H9 (cell line): Measurements from ENCODE around the gene CYP1A1. TPM values are rescaled to one million over a fixed set of nuclear protein-coding genes. Genes with fewer than 3 reads are reported as not detected.

ENCODE experiments used
- DNase-seq: peaks from one replicate; pipeline ENCODE4 v3.0.0-alpha.2; 2017
- H2AFZ ChIP-seq: one replicate; pipeline ENCODE4 v1.6.1; 2013; ENCODE audit warnings: mild to moderate bottlenecking, low read length, control low read depth, moderate library complexity
- H2AK5ac ChIP-seq: 2 replicates; pipeline ENCODE4 v1.6.1; 2013; ENCODE audit warnings: low read length, control low read depth, mixed read lengths; ENCODE audit not compliant: insufficient read length
- H2BK120ac ChIP-seq: one replicate; pipeline ENCODE4 v1.6.1; 2013; ENCODE audit warnings: low read depth, mild to moderate bottlenecking, low read length, control low read depth, inconsistent platforms; ENCODE audit not compliant: poor library complexity, severe bottlenecking
- H2BK12ac ChIP-seq: 2 replicates; pipeline ENCODE4 v1.6.1; 2013; ENCODE audit warnings: low read length, control low read depth, mixed read lengths, low read depth; ENCODE audit not compliant: insufficient read length
- H2BK15ac ChIP-seq: 2 replicates; pipeline ENCODE4 v1.6.1; 2013; ENCODE audit warnings: low read depth, low read length, control low read depth
- H2BK20ac ChIP-seq: one replicate; pipeline ENCODE4 v1.6.1; 2013; ENCODE audit warnings: low read depth, mild to moderate bottlenecking, low read length, control low read depth, inconsistent platforms; ENCODE audit not compliant: poor library complexity, severe bottlenecking
- H2BK5ac ChIP-seq: 2 replicates; pipeline ENCODE4 v1.6.1; 2013; ENCODE audit warnings: low read length, control low read depth, mixed read lengths; ENCODE audit not compliant: insufficient read length
- H3K14ac ChIP-seq: 2 replicates; pipeline ENCODE4 v1.6.1; 2013; ENCODE audit warnings: low read length, control low read depth; ENCODE audit not compliant: insufficient read depth
- H3K18ac ChIP-seq: 2 replicates; pipeline ENCODE4 v1.6.1; 2013; ENCODE audit warnings: low read depth, mild to moderate bottlenecking, mixed read lengths, low read length, control low read depth; ENCODE audit not compliant: insufficient read length
- H3K23ac ChIP-seq: 2 replicates; pipeline ENCODE4 v1.6.1; 2013; ENCODE audit warnings: low read length, control low read depth, mixed read lengths, low read depth; ENCODE audit not compliant: insufficient read length
- H3K23me2 ChIP-seq: 2 replicates; pipeline ENCODE4 v1.6.1; 2013; ENCODE audit warnings: low read depth, mild to moderate bottlenecking, mixed read lengths, low read length, control low read depth; ENCODE audit not compliant: insufficient read length, poor library complexity, severe bottlenecking
- H3K27ac ChIP-seq: 2 replicates; pipeline ENCODE4 v1.5.1; 2013; ENCODE audit warnings: low read length, control low read depth, mixed read lengths, low read depth; ENCODE audit not compliant: insufficient read length
- H3K27me3 ChIP-seq: 2 replicates; pipeline ENCODE4 v1.6.1; 2013; ENCODE audit warnings: low read length, control low read depth, inconsistent platforms; ENCODE audit not compliant: insufficient read depth
- H3K4ac ChIP-seq: 2 replicates; pipeline ENCODE4 v1.6.1; 2013; ENCODE audit warnings: low read depth, mild to moderate bottlenecking, control low read depth, inconsistent platforms, low read length, moderate library complexity
- H3K4me1 ChIP-seq: 2 replicates; pipeline ENCODE4 v1.6.1; 2013; ENCODE audit warnings: low read length, control low read depth, inconsistent platforms; ENCODE audit not compliant: insufficient read depth
- H3K4me2 ChIP-seq: 2 replicates; pipeline ENCODE4 v1.6.1; 2013; ENCODE audit warnings: low read length, control low read depth, mixed read lengths; ENCODE audit not compliant: insufficient read length, insufficient read depth
- H3K56ac ChIP-seq: 2 replicates; pipeline ENCODE4 v1.6.1; 2013; ENCODE audit warnings: low read depth, mild to moderate bottlenecking, mixed read lengths, low read length, control low read depth; ENCODE audit not compliant: insufficient read length
- H3K79me1 ChIP-seq: 2 replicates; pipeline ENCODE4 v1.6.1; 2013; ENCODE audit warnings: low read depth, mild to moderate bottlenecking, moderate library complexity, low read length, control low read depth, inconsistent platforms; ENCODE audit not compliant: insufficient read depth, poor library complexity, severe bottlenecking
- H3K79me2 ChIP-seq: 2 replicates; pipeline ENCODE4 v1.6.1; 2013; ENCODE audit warnings: low read length, control low read depth, inconsistent platforms; ENCODE audit not compliant: insufficient read depth
- H3K9ac ChIP-seq: 2 replicates; pipeline ENCODE4 v1.6.1; 2013; ENCODE audit warnings: low read length, control low read depth, mixed read lengths; ENCODE audit not compliant: insufficient read length; ENCODE audit errors: extremely low read depth
- H3K9me3 ChIP-seq: one replicate; pipeline ENCODE4 v1.6.1; 2013; ENCODE audit warnings: low read depth, low read length, inconsistent platforms; ENCODE audit not compliant: control insufficient read depth
- H3T11ph ChIP-seq: one replicate; pipeline ENCODE4 v1.6.1; 2013; ENCODE audit warnings: mild to moderate bottlenecking, low read length, control low read depth, inconsistent platforms
- H4K20me1 ChIP-seq: one replicate; pipeline ENCODE4 v1.6.1; 2013; ENCODE audit not compliant: control insufficient read depth, insufficient read length, insufficient read depth
- H4K5ac ChIP-seq: 2 replicates; pipeline ENCODE4 v1.6.1; 2013; ENCODE audit warnings: low read depth, mild to moderate bottlenecking, mixed read lengths, low read length, control low read depth; ENCODE audit not compliant: insufficient read length
- H4K8ac ChIP-seq: replicated peaks from 2 replicates; pipeline ENCODE4 v1.6.1; 2013; ENCODE audit warnings: low read length, control low read depth, mixed read lengths, low read depth; ENCODE audit not compliant: insufficient read length
- H4K91ac ChIP-seq: 2 replicates; pipeline ENCODE4 v1.6.1; 2013; ENCODE audit warnings: low read depth, mild to moderate bottlenecking, moderate library complexity, mixed read lengths, low read length, control low read depth; ENCODE audit not compliant: insufficient read length
- H3K27ac Mint-ChIP-seq, 3 experiments: 2 replicates in 2 of 3; 3 replicates in 1 of 3; pipeline ENCODE4 v1.8.0; 2020 to 2021; ENCODE audit warnings: mixed read lengths in 3 of 3, mild to moderate bottlenecking in 1 of 3, moderate library complexity in 1 of 3
- H3K27me3 Mint-ChIP-seq: 2 replicates; pipeline ENCODE4 v1.8.0; 2021; ENCODE audit warnings: low read depth, mild to moderate bottlenecking, moderate library complexity, mixed read lengths
- H3K36me3 Mint-ChIP-seq, 3 experiments: 2 replicates in 2 of 3; 3 replicates in 1 of 3; pipeline ENCODE4 v1.8.0; 2020 to 2021; ENCODE audit warnings: low read depth in 3 of 3, mixed read lengths in 3 of 3; ENCODE audit not compliant: insufficient read depth in 1 of 3
- H3K4me1 Mint-ChIP-seq, 2 experiments: 2 replicates each; pipeline ENCODE4 v1.8.0; 2020; ENCODE audit warnings: mixed read lengths in 2 of 2
- H3K4me3 Mint-ChIP-seq, 2 experiments: 2 replicates in 1 of 2; 3 replicates in 1 of 2; pipeline ENCODE4 v1.8.0; 2020 to 2021; ENCODE audit warnings: mild to moderate bottlenecking in 2 of 2, mixed read lengths in 2 of 2, moderate library complexity in 1 of 2
- H3K9me3 Mint-ChIP-seq, 2 experiments: 2 replicates in 1 of 2; 3 replicates in 1 of 2; pipeline ENCODE4 v1.8.0; 2020; ENCODE audit warnings: mild to moderate bottlenecking in 2 of 2, mixed read lengths in 2 of 2, moderate library complexity in 1 of 2
- WGBS: extraction: QIAGEN DNeasy Blood & Tissue Kit; methylation state at CpG from one replicate; pipeline ENCODE4 v1.1.7; 2013; ENCODE audit warnings: missing lambda C conversion rate, low lambda C conversion rate, mixed read lengths; ENCODE audit not compliant: insufficient read length; ENCODE audit errors: extremely low coverage; 5-methylcytosine and 5-hydroxymethylcytosine counted together
- total RNA-seq: library from RNA; stranded (reverse); gene quantifications from 2 replicates; pipeline ENCODE4 v1.2.1, GENCODE V29; 2021
- TF ChIP-seq, protein P1 (sequence below): fragments of 200-600 bp; sonication (generic); conservative IDR thresholded peaks from 3 replicates; pipeline ENCODE4 v1.8.0; 2021; ENCODE audit warnings: antibody characterized with exemption, mild to moderate bottlenecking

The CYP1A1 gene
- total RNA-seq, 1 experiment from 2014 or later, result 0.33 TPM

DNA sequence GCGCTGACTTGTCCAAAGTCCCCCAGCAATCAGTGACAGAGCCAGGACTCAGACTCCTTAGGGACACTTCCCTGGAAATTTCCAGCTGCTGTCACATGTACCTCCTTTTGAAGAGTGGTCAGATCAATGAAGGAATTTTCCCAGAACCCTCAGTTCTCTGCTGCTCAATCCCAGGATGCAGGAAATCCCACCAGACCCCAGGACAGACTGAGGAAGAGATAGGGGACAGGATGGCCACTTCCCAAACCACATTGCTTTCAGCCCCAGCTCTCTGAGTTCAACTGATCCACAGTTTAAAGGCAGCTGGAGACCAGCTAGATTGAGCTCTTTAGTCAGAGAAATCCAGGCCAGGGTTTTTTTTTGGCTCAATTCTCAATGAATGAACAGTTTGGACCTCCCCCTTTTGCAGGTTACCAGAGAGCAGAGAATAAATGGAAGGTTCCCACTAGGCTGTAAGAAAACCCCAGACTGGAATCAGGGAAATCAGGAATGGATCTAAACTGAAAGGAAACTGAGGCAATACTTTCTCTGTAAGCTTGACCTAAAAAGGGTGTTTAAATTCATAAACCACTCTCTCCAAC, 1.5 kb downstream of the CYP1A1 start:
- Histone ChIP-seq H3K79me2 (no peaks in the 10 kb centered on the region), H3T11ph (no peak overlapping the region), H4K20me1 (no peaks in the 10 kb centered on the region), H2BK120ac (no peak overlapping the region), H2AFZ (peak overlapping the region; percentile 79), H3K56ac (no peak overlapping the region), H3K23ac (no peak overlapping the region), H3K14ac (no peak overlapping the region), H4K5ac (no peak overlapping the region), H3K4me2 (no peak overlapping the region), H3K4me1 (no peaks in the 10 kb centered on the region; the same call in 1 of the 2 replicates), H2BK5ac (no peak overlapping the region), H2BK20ac (no peak overlapping the region), H3K27me3 (peaks cover 7% of the 10 kb centered on the region; the same call in 1 of the 2 replicates), H3K9me3 (no peaks in the 10 kb centered on the region), H3K4ac (no peak overlapping the region), H3K18ac (no peak overlapping the region), H3K79me1 (no peaks in the 10 kb centered on the region), H3K27ac (no peak overlapping the region), H2AK5ac (no peak overlapping the region), H3K9ac (no peak overlapping the region), H4K8ac (no peak overlapping the region), H4K91ac (no peak overlapping the region), H3K23me2 (peaks cover 12% of the 10 kb centered on the region), H2BK12ac (no peak overlapping the region), H2BK15ac (no peak overlapping the region)
- TF ChIP-seq, protein P1, sequence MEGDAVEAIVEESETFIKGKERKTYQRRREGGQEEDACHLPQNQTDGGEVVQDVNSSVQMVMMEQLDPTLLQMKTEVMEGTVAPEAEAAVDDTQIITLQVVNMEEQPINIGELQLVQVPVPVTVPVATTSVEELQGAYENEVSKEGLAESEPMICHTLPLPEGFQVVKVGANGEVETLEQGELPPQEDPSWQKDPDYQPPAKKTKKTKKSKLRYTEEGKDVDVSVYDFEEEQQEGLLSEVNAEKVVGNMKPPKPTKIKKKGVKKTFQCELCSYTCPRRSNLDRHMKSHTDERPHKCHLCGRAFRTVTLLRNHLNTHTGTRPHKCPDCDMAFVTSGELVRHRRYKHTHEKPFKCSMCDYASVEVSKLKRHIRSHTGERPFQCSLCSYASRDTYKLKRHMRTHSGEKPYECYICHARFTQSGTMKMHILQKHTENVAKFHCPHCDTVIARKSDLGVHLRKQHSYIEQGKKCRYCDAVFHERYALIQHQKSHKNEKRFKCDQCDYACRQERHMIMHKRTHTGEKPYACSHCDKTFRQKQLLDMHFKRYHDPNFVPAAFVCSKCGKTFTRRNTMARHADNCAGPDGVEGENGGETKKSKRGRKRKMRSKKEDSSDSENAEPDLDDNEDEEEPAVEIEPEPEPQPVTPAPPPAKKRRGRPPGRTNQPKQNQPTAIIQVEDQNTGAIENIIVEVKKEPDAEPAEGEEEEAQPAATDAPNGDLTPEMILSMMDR, result no peak
- Mint-ChIP-seq H3K27ac (peak overlapping the region in 1 of 3 experiments; percentile 72; a peak in 1 of 7 replicates), H3K36me3 (no peaks in the 10 kb centered on the region; a peak in 2 of 7 replicates), H3K4me3 (peak overlapping the region in 1 of 2 experiments; percentile 31; a peak in 2 of 5 replicates), H3K27me3 (peaks cover 70% of the 10 kb centered on the region), H3K4me1 (peaks cover 12% of the 10 kb centered on the region in 2 experiments), H3K9me3 (peaks cover 6 to 12% of the 10 kb centered on the region in 2 experiments)
- peak; percentile 51 for DNase-seq
- WGBS, result no CpG with 5 or more reads among the region's 1 CpG
